Suprapubic skin (tissue), 4 donors: Measurements from ENCODE around the gene STAU1. TPM values are rescaled to one million over a fixed set of nuclear protein-coding genes. Genes with fewer than 3 reads are reported as not detected.
A peak's percentile ranks its signal among the peaks of the same experiment; 100 is the strongest.

Experiments used
- DNase-seq, 2 donors: peaks; one replicate each; pipeline ENCODE4 v3.0.0-alpha.2; 2019; ENCODE audit warnings: low spot score in 2 of 2
- H3K27ac ChIP-seq: fragments of 200-600 bp; sonication (generic); one replicate; pipeline ENCODE4 v1.5.1; 2019
- H3K27me3 ChIP-seq: fragments of 200-600 bp; sonication (generic); one replicate; pipeline ENCODE4 v1.5.1; 2019
- H3K36me3 ChIP-seq: fragments of 200-600 bp; sonication (generic); one replicate; pipeline ENCODE4 v1.5.1; 2019
- H3K4me1 ChIP-seq: fragments of 200-600 bp; sonication (generic); one replicate; pipeline ENCODE4 v1.5.1; 2019
- H3K4me3 ChIP-seq: fragments of 200-600 bp; sonication (generic); one replicate; pipeline ENCODE4 v1.5.1; 2019; ENCODE audit warnings: mild to moderate bottlenecking
- H3K9me3 ChIP-seq: fragments of 200-600 bp; sonication (generic); one replicate; pipeline ENCODE4 v1.5.1; 2019
- EP300 ChIP-seq: sonication (generic); formaldehyde crosslinking; IDR thresholded peaks from one replicate; pipeline ENCODE4 v1.6.1; 2017; ENCODE audit warnings: antibody characterized with exemption
- POLR2A ChIP-seq, 2 donors: fragments of 450-650 bp; IDR thresholded peaks; one replicate each; pipeline ENCODE4 v1.6.1; 2017; ENCODE audit warnings: antibody characterized with exemption in 2 of 2, mild to moderate bottlenecking in 2 of 2, moderate library complexity in 2 of 2
- POLR2AphosphoS5 ChIP-seq, 3 donors: sonication (generic); formaldehyde crosslinking; IDR thresholded peaks; one replicate each; pipeline ENCODE4 v1.6.1; 2017; ENCODE audit warnings: antibody characterized with exemption in 3 of 3
- WGBS: methylation state at CpG from one replicate; pipeline ENCODE4 v1.1.5; 2018; 5-methylcytosine and 5-hydroxymethylcytosine counted together
- total RNA-seq, 4 donors: library from RNA; depleted of rRNA; stranded (reverse); fragments of >200 nt; gene quantifications; one replicate each; pipeline ENCODE4 v1.1.0, GENCODE V29; 2016
- TF ChIP-seq, protein P1 (sequence below), 2 donors: fragments of 200-600 bp in 1 of 2; fragments of 450-650 bp in 1 of 2; sonication (generic) in 1 of 2; IDR thresholded peaks; one replicate each; pipeline ENCODE4 v1.5.1; 2016 to 2019; ENCODE audit warnings: antibody characterized with exemption in 2 of 2, mild to moderate bottlenecking in 1 of 2, moderate library complexity in 1 of 2

Gene STAU1, protein sequence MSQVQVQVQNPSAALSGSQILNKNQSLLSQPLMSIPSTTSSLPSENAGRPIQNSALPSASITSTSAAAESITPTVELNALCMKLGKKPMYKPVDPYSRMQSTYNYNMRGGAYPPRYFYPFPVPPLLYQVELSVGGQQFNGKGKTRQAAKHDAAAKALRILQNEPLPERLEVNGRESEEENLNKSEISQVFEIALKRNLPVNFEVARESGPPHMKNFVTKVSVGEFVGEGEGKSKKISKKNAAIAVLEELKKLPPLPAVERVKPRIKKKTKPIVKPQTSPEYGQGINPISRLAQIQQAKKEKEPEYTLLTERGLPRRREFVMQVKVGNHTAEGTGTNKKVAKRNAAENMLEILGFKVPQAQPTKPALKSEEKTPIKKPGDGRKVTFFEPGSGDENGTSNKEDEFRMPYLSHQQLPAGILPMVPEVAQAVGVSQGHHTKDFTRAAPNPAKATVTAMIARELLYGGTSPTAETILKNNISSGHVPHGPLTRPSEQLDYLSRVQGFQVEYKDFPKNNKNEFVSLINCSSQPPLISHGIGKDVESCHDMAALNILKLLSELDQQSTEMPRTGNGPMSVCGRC
- 10 to 100 TPM; 53.0 to 79.1 (median 69.9) TPM for total RNA-seq

DNA sequence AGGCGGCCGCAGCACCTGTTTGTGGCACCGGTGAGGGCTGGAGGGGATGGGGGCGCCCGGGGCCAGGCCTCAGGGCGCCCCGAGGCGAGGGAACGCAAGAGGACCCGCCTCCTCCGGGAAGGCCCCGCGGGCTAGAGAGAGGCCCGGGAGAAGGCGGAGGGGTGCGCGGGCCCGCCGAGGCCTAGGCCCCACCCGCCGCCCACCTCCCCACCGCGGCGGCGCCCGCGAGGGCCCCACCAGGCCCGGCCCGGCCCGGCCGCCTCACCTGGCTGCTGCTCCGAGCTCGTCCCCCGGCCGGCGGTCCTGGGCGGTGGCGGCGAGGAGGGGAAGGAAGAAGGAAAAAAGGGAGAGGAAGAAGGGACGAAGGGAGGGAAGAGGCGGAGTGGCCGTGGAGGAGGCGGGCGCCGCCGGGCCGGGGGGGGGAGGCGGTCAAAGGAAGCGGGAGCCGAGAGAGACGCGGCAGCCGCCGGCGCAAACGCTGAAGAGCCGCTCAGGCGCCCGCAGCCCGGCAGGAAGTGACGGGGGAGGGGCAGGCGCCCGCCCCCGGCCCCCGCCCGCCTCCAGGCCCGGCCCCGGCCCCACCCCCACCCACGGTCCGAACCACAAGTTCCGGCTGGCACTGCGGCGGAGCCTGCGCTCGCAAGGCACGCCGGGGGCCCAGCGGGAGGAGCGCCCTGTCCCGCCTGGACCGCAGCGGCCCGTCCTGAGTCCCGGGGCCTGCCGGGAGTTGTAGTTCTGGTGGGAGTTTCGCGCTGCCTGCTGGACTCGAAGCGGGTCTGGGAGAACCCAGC is at the start of gene STAU1:
TSS of gene STAU1 (minus strand) at position 484 of the 791 bp plus-strand sequence. CDS start 22,133 bp downstream, outside the sequence.
- no peaks in the 10 kb centered on the region for H3K36me3 ChIP-seq

DNA sequence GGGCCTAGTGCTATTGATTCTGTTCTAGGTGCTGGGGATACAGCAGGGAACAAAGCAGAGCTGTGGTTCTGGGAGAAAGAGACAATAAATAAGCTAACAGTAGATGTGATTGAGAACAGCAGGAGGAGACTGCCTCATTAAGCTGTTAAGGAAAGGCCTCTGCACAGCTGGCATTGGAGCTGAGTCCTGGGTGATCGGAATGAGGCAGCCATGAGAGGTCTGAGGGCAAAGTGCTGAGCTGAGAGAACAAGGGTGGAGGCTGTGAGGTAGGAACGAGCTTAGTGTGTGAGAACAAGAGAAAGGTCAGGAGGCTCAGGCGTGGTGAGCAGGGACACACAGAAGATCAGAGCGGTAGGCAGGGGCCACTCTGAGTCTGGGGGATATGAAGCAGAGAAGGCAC is 49.4 kb upstream of the STAU1 start:
- no peak for DNase-seq
- Histone ChIP-seq H3K27me3 (no peaks in the 10 kb centered on the region), H3K9me3 (no peaks in the 10 kb centered on the region), H3K4me3 (no peak overlapping the region), H3K27ac (no peak overlapping the region), H3K4me1 (no peaks in the 10 kb centered on the region), H3K36me3 (peaks cover 93% of the 10 kb centered on the region)
- 95% methylated on average over 4 of the region's 4 CpGs for WGBS
- TF ChIP-seq, protein P1, sequence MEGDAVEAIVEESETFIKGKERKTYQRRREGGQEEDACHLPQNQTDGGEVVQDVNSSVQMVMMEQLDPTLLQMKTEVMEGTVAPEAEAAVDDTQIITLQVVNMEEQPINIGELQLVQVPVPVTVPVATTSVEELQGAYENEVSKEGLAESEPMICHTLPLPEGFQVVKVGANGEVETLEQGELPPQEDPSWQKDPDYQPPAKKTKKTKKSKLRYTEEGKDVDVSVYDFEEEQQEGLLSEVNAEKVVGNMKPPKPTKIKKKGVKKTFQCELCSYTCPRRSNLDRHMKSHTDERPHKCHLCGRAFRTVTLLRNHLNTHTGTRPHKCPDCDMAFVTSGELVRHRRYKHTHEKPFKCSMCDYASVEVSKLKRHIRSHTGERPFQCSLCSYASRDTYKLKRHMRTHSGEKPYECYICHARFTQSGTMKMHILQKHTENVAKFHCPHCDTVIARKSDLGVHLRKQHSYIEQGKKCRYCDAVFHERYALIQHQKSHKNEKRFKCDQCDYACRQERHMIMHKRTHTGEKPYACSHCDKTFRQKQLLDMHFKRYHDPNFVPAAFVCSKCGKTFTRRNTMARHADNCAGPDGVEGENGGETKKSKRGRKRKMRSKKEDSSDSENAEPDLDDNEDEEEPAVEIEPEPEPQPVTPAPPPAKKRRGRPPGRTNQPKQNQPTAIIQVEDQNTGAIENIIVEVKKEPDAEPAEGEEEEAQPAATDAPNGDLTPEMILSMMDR (IDR thresholded peaks at IDR 0.05) = no peak
- TF ChIP-seq EP300 (no peak), POLR2A (IDR thresholded peaks at IDR 0.05) (no peak), POLR2AphosphoS5 (IDR thresholded peaks at IDR 0.05) (no peak)

More for the DNA sequence above, at the start of gene STAU1:
- Histone ChIP-seq H3K4me1 (peaks cover 21% of the 10 kb centered on the region), H3K27ac (peak within 1 kb of the TSS; percentile 94), H3K27me3 (no peaks in the 10 kb centered on the region), H3K9me3 (no peaks in the 10 kb centered on the region), H3K4me3 (peak within 1 kb of the TSS; percentile 95)
- WGBS = under 1% methylated on average over 37 of the region's 89 CpGs
- TF ChIP-seq POLR2AphosphoS5 (IDR thresholded peaks at IDR 0.05) (peak in 1 of 3 donors; percentile 38), POLR2A (IDR thresholded peaks at IDR 0.05) (peak in 1 of 2 donors; percentile 73), EP300 (no peak)
- TF ChIP-seq, protein P1 (IDR thresholded peaks at IDR 0.05) = no peak
- DNase-seq = peak; percentile 96

DNA sequence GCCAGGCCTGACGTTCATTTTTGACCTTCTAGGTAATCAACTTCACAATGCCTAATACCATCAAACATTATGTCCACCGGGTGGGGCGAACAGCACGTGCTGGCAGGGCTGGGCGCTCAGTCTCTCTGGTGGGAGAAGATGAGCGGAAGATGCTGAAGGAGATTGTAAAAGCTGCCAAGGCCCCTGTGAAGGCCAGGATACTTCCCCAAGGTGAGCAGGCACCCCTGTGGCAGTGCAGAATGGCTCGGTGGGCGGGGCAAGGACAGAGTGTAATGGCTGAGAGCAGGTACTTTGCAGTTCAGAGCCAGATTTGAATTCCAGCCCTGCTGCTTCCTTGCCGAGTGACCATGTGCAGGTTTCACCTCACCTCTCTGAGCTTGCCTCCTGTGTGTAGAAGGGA is 48.2 kb upstream of the STAU1 start:
- TF ChIP-seq, protein P1 (IDR thresholded peaks at IDR 0.05) = no peak
- TF ChIP-seq EP300 = no peak
- no peak for TF ChIP-seq POLR2AphosphoS5 (IDR thresholded peaks at IDR 0.05)
- TF ChIP-seq POLR2A (IDR thresholded peaks at IDR 0.05) = no peak
- Histone ChIP-seq H3K4me3 (no peak overlapping the region), H3K27me3 (no peaks in the 10 kb centered on the region), H3K4me1 (no peaks in the 10 kb centered on the region), H3K36me3 (peaks cover 94% of the 10 kb centered on the region), H3K9me3 (no peaks in the 10 kb centered on the region), H3K27ac (no peak overlapping the region)
- WGBS = 94% methylated on average over 9 of the region's 9 CpGs
- no peak for DNase-seq

DNA sequence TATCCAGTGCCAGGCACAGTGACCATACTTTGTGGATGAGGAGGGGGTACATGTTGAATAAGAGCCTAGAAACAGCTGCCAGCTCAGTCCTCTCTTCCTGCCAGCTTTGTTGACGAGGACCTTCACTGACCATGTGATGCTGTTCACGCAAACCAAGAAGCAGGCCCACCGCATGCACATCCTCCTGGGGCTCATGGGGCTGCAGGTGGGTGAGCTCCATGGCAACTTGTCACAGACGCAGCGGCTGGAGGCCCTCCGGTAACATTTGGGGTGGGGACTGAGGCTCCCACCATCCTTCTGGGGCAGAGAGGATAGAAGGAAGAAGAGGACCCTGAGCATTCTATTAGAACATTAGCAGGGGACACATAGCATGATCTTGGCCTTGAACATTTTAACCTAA is 46.7 kb upstream of the STAU1 start:
- no peak for DNase-seq
- WGBS = 89% methylated on average over 6 of the region's 6 CpGs
- Histone ChIP-seq H3K4me1 (no peaks in the 10 kb centered on the region), H3K4me3 (no peak overlapping the region), H3K36me3 (peaks cover 96% of the 10 kb centered on the region), H3K27me3 (no peaks in the 10 kb centered on the region), H3K27ac (no peak overlapping the region), H3K9me3 (no peaks in the 10 kb centered on the region)
- TF ChIP-seq POLR2AphosphoS5 (IDR thresholded peaks at IDR 0.05) (no peak), POLR2A (IDR thresholded peaks at IDR 0.05) (no peak), EP300 (no peak)
- TF ChIP-seq, protein P1 (IDR thresholded peaks at IDR 0.05) = no peak
